ENCODE results near the gene ALCAM.

ALCAM gene

DNA sequence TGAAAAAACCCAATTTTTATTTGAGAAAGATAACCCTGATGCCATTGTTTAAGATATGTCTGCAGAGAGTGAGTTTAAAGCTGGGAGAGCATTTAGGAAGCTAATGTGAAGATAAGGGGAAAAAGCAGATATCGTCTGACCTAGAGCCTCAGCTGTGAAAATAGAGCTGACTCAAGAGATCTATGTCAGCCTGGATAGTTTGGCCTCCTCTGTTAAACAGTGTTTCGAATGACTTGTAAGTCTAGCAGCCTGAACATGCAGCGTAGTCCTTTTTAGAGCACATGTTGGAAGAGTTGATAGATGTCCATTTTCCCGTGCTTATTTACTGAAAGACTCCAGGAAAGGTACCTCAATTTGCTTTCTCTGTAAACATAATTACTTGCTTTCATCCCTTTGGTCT, 48.1 kb downstream of the ALCAM start:
- Histone ChIP-seq H3K4me1 (ENCODE audit: control insufficient read depth, insufficient read depth, low read length) (peaks cover 3% of the 10 kb centered on the region; the same call in 1 of the 2 replicates), H3K36me3 (ENCODE audit: control insufficient read depth in 2 of 2, insufficient read depth in 1 of 2, low read length in 2 of 2) (no peaks in the 10 kb centered on the region), H3K4me3 (ENCODE audit: low read depth, low read length) (no peak overlapping the region), H3K9me3 (ENCODE audit: control insufficient read depth, insufficient read depth, low read depth, low read length) (no peaks in the 10 kb centered on the region), H3K27ac (ENCODE audit: extremely low read depth, low read depth, low read length) (no peak overlapping the region)
- POLR2A ChIA-PET: interaction anchor here (1.0 kb wide), 1 partner anchor 47 kb away, joined by 4 read pairs; no protein-coding TSS in a partner anchor
- CTCF ChIA-PET: no interaction called here
- TF ChIP-seq SCRT2 (tag by site-specific recombination; IDR thresholded peaks at IDR 0.05) (no peak), ZNF114 (tag by site-specific recombination; IDR thresholded peaks at IDR 0.05) (no peak), ZNF274 (IDR thresholded peaks at IDR 0.05; ENCODE audit: low read length) (no peak), ZNF274 (tag by site-specific recombination; IDR thresholded peaks at IDR 0.05; ENCODE audit: borderline replicate concordance) (no peak), ZNF146 (tag by site-specific recombination; IDR thresholded peaks at IDR 0.05) (no peak), ZNF521 (tag by site-specific recombination; IDR thresholded peaks at IDR 0.05) (no peak), ZNF560 (tag by site-specific recombination; IDR thresholded peaks at IDR 0.05; ENCODE audit: borderline replicate concordance) (no peak), ZNF174 (tag by site-specific recombination; IDR thresholded peaks at IDR 0.05) (no peak), ZNF561 (tag by site-specific recombination; IDR thresholded peaks at IDR 0.05; ENCODE audit: borderline replicate concordance) (no peak), ZNF302 (tag by site-specific recombination; IDR thresholded peaks at IDR 0.05; ENCODE audit: low read depth) (no peak)
- TF ChIP-seq, protein P1, sequence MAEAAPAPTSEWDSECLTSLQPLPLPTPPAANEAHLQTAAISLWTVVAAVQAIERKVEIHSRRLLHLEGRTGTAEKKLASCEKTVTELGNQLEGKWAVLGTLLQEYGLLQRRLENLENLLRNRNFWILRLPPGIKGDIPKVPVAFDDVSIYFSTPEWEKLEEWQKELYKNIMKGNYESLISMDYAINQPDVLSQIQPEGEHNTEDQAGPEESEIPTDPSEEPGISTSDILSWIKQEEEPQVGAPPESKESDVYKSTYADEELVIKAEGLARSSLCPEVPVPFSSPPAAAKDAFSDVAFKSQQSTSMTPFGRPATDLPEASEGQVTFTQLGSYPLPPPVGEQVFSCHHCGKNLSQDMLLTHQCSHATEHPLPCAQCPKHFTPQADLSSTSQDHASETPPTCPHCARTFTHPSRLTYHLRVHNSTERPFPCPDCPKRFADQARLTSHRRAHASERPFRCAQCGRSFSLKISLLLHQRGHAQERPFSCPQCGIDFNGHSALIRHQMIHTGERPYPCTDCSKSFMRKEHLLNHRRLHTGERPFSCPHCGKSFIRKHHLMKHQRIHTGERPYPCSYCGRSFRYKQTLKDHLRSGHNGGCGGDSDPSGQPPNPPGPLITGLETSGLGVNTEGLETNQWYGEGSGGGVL (tag by site-specific recombination; IDR thresholded peaks at IDR 0.05): no peak
- TF ChIP-seq, protein P2, sequence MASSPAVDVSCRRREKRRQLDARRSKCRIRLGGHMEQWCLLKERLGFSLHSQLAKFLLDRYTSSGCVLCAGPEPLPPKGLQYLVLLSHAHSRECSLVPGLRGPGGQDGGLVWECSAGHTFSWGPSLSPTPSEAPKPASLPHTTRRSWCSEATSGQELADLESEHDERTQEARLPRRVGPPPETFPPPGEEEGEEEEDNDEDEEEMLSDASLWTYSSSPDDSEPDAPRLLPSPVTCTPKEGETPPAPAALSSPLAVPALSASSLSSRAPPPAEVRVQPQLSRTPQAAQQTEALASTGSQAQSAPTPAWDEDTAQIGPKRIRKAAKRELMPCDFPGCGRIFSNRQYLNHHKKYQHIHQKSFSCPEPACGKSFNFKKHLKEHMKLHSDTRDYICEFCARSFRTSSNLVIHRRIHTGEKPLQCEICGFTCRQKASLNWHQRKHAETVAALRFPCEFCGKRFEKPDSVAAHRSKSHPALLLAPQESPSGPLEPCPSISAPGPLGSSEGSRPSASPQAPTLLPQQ (tag by site-specific recombination; IDR thresholded peaks at IDR 0.05): no peak
- TF ChIP-seq, protein P3, sequence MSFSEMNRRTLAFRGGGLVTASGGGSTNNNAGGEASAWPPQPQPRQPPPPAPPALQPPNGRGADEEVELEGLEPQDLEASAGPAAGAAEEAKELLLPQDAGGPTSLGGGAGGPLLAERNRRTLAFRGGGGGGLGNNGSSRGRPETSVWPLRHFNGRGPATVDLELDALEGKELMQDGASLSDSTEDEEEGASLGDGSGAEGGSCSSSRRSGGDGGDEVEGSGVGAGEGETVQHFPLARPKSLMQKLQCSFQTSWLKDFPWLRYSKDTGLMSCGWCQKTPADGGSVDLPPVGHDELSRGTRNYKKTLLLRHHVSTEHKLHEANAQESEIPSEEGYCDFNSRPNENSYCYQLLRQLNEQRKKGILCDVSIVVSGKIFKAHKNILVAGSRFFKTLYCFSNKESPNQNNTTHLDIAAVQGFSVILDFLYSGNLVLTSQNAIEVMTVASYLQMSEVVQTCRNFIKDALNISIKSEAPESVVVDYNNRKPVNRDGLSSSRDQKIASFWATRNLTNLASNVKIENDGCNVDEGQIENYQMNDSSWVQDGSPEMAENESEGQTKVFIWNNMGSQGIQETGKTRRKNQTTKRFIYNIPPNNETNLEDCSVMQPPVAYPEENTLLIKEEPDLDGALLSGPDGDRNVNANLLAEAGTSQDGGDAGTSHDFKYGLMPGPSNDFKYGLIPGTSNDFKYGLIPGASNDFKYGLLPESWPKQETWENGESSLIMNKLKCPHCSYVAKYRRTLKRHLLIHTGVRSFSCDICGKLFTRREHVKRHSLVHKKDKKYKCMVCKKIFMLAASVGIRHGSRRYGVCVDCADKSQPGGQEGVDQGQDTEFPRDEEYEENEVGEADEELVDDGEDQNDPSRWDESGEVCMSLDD (tag by site-specific recombination; IDR thresholded peaks at IDR 0.05): no peak
- TF ChIP-seq, protein P4, sequence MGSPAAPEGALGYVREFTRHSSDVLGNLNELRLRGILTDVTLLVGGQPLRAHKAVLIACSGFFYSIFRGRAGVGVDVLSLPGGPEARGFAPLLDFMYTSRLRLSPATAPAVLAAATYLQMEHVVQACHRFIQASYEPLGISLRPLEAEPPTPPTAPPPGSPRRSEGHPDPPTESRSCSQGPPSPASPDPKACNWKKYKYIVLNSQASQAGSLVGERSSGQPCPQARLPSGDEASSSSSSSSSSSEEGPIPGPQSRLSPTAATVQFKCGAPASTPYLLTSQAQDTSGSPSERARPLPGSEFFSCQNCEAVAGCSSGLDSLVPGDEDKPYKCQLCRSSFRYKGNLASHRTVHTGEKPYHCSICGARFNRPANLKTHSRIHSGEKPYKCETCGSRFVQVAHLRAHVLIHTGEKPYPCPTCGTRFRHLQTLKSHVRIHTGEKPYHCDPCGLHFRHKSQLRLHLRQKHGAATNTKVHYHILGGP (tag by site-specific recombination; IDR thresholded peaks at IDR 0.05): no peak

DNA sequence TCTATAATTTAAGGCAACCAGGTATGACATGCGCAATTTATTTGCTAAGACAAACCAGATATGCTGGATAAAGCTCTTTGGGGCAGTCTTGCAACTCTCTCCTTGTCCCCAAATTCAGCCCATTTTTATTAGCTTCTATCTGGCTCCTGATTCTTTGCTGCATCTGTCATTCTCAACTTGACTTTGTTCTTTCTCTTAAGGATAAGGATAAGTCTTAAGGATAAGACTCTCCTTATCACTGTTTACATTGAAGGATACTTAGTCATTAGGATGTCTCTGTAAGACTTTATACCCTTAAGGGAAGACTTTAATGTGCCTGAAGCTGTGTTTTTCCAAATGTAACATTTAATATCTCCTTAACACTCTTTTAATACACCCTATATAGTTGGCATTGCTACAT, 49.2 kb downstream of the ALCAM start:
- TF ChIP-seq YY1 (tag by site-specific recombination; IDR thresholded peaks at IDR 0.05): no peak
- TF ChIP-seq ZNF791 (tag by site-specific recombination; IDR thresholded peaks at IDR 0.05): no peak
- TF ChIP-seq ZNF792 (tag by site-specific recombination; IDR thresholded peaks at IDR 0.05): no peak
- no peak for TF ChIP-seq ZNF530 (tag by site-specific recombination; IDR thresholded peaks at IDR 0.05; ENCODE audit: low read depth)
- no peak for TF ChIP-seq ZNF391 (tag by site-specific recombination; IDR thresholded peaks at IDR 0.05; ENCODE audit: borderline replicate concordance, low read depth)
- no peak for TF ChIP-seq FEZF1 (tag by site-specific recombination; IDR thresholded peaks at IDR 0.05)
- TF ChIP-seq, protein P5, sequence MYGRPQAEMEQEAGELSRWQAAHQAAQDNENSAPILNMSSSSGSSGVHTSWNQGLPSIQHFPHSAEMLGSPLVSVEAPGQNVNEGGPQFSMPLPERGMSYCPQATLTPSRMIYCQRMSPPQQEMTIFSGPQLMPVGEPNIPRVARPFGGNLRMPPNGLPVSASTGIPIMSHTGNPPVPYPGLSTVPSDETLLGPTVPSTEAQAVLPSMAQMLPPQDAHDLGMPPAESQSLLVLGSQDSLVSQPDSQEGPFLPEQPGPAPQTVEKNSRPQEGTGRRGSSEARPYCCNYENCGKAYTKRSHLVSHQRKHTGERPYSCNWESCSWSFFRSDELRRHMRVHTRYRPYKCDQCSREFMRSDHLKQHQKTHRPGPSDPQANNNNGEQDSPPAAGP (tag by site-specific recombination; IDR thresholded peaks at IDR 0.05): no peak
- POLR2A ChIA-PET: no interaction called here
- CTCF ChIA-PET: no interaction called here

More for the DNA sequence above, 49.2 kb downstream of the ALCAM start:
- no peak overlapping the region for H3K27ac ChIP-seq (ENCODE audit: extremely low read depth, low read depth, low read length)
- H3K9me3 ChIP-seq (ENCODE audit: control insufficient read depth, insufficient read depth, low read depth, low read length): no peaks in the 10 kb centered on the region
- H3K4me3 ChIP-seq (ENCODE audit: low read depth, low read length): no peak overlapping the region
- peaks cover 3% of the 10 kb centered on the region; the same call in 1 of the 2 replicates for H3K4me1 ChIP-seq (ENCODE audit: control insufficient read depth, insufficient read depth, low read length)
- no peaks in the 10 kb centered on the region for H3K36me3 ChIP-seq (ENCODE audit: control insufficient read depth in 2 of 2, insufficient read depth in 1 of 2, low read length in 2 of 2)

Data from HEK293 (cell line).